Measurements from ENCODE around the gene CMKLR1.

CMKLR1 gene

GRCh38 chr12:108335349-108336119 lies 3.6 kb downstream of the CMKLR1 start:
- DNase-seq (ENCODE audit: low spot score), result no peak

- peak; percentile 35 for DNase-seq (ENCODE audit: low spot score)
These were observed 5.0 kb downstream of the CMKLR1 start for GRCh38 chr12:108333898-108334699.

- DNase-seq (ENCODE audit: low spot score), result peak; percentile 32
These were observed 6.2 kb downstream of the CMKLR1 start for GRCh38 chr12:108332791-108333382.

- DNase-seq (ENCODE audit: low spot score), result no peak
These were observed 10.7 kb downstream of the CMKLR1 start for GRCh38 chr12:108328420-108328819.

DNA sequence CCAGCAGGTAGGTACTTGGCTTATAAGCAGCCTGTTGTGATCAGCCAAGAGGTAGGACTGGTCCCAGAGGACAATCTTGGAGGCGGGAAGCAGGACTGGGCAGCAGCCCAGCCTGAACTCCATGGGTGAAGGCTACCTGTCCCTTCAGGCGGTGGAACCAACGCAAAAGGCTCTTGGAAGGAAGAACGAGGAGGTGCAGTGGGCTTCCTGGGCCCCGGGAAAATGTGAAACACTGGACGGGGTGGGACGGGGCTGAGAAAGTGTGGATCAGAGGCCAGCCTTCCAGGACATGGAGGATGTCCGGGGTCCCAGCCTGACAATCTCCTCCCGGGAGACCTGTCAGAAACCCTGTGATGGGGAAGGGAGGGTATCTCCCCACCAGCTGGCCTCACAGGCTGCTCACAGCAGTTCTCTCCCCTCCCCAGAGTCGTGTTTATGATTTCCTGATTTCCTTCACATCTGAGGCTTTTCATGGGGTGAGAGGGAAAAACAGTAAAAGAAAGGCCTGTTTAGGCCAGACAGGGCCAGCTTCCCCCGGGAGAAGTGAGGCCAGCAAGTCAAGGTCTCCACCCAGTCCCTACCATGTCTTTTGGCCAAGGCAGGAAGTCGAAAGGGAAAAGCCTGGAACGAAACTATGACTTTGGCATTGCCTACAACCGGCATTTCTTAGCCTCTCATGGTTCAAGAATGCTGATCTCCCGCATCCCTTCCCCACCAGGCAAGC lies 11.3 kb downstream of the CMKLR1 start:
- no peak for DNase-seq (ENCODE audit: low spot score)

DNA sequence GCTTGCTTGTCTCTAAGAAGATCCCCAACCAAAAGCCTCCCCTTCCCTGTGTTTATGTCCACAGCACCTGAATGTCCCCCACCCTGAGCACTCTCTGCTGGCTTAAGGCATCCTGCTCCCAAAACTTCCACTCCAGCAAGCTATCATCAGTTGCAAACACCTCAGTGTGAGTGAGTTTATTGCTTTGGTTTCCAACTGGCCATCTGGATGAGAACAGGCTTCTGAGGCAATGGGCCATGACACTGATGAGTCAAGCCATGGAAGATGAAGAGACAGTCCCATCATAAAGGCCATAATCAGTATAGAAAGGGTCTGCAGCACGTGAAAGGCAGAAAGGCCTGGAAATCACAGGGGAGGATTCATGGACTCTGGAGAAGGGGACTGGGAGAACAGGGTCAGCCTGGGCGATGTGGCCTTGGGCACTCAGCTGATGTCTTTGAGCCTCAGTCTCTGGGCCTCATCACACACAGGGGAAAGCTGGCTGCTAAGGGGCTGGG lies 12.8 kb downstream of the CMKLR1 start:
- no peak for DNase-seq (ENCODE audit: low spot score)

DNA sequence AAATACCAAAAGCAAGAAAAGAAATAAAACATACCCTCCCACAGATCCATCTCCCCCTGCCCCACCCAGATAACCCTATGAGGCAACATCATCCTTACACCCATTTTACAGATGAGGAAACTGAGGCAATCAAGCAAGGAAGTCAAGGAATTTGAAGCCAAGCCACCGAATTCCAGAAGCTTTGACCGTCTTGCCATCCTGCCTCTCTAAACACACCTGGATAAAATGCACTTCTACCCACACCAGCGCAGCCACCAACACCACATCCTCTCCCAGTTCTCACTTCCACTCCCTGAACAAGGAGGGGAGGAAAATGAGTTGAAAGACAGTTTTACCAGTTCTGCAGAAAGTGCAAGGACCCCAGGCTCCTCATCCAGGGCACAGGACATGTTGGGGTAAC lies 13.6 kb downstream of the CMKLR1 start:
- DNase-seq (ENCODE audit: low spot score), result no peak

- no peak for DNase-seq (ENCODE audit: low spot score)
These were observed 14.1 kb downstream of the CMKLR1 start for GRCh38 chr12:108325018-108325358.

DNA sequence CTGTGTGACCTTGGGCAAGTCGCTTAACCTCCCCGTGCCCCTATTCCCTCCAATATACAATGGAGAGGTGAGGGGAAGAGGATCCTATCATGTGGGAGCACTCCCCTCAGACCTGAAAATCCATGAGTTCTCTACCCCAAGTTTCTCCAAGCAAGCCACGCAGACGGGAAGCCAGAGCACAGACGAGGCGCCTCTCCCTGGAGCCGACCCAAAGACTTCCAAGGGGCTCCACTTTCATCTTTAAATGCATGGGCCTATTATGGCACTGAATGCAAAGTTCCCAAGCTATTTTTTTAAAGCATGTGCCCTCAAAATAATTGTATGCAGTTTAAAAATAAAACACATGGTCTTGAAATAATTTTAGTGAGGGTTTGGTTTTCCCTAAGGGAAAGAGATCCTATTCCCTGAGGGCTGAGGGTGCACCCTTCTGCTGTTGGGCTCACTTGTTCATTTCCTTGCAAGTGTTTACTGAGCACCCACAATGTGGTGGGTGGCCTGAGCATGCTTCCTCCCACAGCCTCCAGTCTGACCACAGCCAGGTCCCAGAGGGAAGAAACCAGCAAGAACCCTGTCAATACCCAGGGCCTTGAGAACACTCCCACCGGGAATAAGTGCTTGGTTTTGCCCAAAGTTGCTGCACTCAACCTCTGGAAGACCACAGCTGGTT lies 14.6 kb downstream of the CMKLR1 start:
- DNase-seq (ENCODE audit: low spot score), result no peak

DNA sequence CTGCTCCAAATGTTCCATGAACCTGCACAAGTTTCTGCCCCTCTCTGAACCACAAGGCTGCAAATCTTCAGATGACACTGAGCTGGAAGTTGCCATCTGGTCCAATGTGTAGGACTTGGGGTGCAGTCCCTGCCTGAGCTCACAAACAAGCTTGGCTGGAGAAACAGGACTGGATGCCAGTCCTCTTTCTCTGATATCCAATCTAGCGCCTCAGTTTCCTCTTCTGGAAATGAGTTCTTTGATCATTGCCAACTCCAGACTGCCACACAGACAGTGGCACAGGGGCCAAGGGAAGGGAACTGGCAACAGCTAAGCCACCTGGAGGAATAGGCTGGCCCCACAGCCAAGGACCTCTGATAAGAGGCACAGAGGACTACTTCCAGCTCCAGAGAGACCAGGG lies 15.5 kb downstream of the CMKLR1 start:
- DNase-seq (ENCODE audit: low spot score), result no peak

DNA sequence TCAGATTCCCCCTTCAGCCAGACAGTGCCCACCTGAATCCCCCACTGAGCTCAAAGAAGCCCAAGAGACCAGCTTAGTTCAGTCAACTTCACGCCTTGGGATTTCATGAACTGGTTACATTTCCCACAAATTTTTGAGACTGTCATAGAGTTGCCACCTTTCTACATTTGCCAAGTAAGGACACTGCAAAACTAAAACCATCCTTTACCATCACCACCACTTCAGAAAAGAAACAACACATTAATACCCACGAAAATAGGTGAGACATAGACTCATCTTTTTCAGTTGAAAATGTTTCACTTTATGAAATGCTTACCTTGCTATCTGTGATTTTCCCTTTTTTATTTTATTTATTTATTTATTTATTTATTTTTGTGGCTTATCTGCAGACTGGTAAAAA lies 16.1 kb downstream of the CMKLR1 start:
- DNase-seq (ENCODE audit: low spot score), result no peak

DNA sequence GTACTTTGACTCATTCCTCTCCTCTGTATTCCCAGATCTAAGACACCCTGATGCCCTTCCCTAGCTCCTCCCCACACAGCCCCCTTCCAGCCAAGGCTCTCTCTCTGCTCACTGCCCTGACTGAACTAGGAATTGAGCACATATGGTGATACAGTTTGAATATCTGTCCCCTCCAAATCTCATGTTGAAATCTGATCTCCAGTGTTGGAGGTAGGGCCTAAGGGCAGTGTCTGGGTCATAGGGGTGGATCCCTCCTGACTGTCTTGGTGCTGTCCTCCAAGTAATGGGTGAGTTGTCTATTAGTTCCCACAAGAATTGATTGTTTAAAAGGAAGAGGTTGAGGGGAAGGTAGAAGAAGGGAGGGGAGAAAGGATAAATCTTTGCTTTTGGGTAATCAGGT lies 17.4 kb downstream of the CMKLR1 start:
- DNase-seq (ENCODE audit: low spot score), result no peak

- no peak for DNase-seq (ENCODE audit: low spot score)
These were observed 18.4 kb downstream of the CMKLR1 start for GRCh38 chr12:108320507-108321293.

DNA sequence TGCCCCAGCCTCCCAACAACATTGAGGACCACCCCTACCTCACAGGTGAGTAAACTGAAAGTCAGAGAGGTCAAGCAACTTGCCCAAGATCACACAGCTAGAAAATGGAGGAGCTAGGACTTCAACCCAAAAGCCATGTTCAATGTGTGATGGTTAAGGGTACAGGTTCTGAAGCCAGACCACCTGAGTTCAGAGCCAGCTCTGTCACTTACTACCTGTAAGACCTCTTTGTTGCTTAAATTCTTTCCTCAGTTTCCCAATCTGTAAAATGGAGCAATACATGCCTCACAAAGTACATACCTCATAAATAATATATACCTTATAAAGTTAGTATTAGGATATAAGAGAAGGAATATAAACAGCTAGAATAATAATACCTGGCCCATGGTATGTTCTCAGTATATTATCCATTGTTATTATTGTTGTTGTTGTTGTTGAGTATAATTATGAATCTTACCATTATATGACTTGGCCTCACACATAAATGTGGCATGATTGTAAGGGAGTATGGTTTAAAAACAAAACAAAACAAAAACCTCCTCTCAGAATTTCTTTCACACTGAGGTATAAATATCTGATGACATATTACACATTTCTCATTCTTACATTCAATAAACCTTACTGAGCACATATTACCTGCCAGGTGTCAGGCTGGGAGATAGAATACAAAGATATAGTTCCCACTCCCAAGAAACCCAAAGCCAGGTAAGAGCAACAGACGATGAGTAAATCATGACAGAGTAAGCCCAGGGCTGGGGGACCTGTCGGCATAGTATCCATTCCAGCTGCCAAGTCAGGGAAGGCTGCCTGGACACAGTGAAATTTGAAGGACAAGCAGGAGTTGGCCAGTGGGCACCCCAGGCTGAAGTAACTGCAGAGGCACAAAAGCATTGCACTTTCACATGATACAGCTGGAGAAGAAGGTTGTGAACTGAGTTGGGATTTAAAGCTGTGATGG lies 19.6 kb downstream of the CMKLR1 start:
- no peak for DNase-seq (ENCODE audit: low spot score)

DNA sequence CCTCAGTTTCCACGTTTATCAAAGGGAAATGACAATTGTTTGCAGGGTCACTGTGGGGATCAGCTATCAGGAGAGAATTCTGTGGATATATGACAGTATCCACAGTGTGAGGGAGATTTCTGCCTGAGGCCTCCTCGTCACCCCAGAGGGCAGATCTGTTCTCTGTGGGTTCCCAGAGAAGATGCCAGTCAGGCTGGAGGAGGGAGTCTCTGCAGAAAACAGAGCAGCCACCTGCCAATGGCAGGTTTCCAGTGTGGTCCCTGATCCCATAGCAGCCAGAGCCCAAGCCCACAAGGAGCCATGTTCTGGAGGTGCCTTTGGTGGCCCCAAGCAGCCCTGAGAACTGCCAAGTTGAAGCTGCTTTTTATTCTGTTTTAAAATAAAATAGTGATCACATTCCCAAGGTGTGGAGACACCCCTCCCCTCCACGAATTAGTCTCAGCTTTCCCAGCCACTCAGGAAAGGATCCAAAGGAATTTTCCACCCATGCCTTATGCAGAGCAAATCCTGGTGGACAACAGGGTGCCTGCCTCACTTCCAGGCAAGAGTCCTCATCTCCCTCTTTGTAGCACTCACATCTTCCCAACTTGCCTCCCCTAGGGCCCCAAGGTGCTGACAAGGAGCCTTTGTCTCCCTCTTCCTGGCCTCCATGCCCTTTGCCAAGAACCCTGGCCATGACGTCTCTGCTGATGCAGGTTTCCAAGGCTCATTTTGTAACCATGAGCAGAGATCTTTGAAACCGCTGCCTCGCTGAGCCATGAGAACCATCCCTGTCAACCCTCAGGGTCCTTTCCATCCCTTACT lies 20.4 kb downstream of the CMKLR1 start:
- DNase-seq (ENCODE audit: low spot score), result no peak

- DNase-seq (ENCODE audit: low spot score), result no peak
These were observed 21.5 kb downstream of the CMKLR1 start for GRCh38 chr12:108317308-108318234.

DNA sequence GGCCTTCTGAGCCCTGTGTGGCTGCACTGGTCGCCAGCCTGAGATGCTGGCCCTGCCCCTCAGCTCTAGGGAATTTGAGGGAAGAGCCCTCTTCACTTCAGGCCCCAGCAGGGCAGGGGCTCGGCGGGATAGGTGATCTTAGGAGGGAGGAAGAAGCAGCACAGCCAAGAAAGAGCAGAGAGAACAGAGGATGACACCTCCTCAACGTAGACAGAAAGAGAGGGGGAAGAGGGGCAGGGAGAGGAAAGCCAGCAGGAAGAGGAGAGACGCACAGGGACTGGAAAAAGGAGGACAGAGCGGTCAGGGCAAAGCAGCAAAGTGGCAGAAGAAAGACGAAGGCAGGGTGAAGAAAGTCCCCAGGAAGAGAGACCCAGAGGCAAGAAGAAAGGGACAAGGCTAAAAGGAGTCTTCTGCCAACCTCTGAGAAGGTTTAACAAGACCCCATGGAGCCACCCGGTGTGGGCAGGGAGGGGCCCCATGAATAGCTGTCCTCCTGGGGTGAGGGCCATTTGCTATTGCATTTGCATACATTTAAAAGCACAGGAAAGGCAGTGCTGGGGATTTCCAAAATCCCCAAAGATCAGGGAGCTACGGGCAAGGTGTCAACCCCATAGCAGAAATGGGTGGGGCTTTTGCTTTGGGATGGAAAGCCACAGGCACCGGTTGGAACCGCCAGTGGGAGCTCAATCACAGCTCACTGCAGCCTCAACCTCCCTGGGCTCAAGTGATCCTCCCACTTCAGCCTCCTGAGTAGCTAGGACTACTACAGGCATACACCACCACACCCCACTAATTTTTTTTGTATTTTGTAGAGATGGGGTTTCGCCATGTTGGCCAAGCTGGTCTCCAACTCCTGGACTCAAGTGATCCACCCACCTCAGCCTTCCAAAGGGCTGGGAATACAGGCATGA lies 22.7 kb downstream of the CMKLR1 start:
- no peak for DNase-seq (ENCODE audit: low spot score)
